K562 (cell line): ENCODE results near the gene PARP9. TPM values are rescaled to one million over a fixed set of nuclear protein-coding genes. Genes with fewer than 3 reads are reported as not detected.

Experiments
- ATAC-seq: fragments of 200-7000 bp; cut with Tn5 transposase; 3 replicates; pipeline ENCODE4 v1.9.1; 2020; ENCODE audit warnings: moderate library complexity
- BruUV-seq: library from RNA; stranded (reverse); fragments of 400-500 nt; replicated peaks from 2 replicates; lab custom pipeline; 2021; lab: Mats Ljungman, UMichigan
- CTCF ChIA-PET: fragments of 300-600 bp; formaldehyde crosslinking; extraction: SDS; loops from one replicate; lab custom pipeline; 2021; ENCODE audit warnings: low intra/inter-chr PET ratio; lab: Yijun Ruan, JAX
- POLR2A ChIA-PET: fragments of 300-600, 350-650 bp; sonication (Branson Sonifier 250); formaldehyde crosslinking; extraction: SDS; loops from one replicate; lab custom pipeline; 2021; ENCODE audit warnings: antibody characterized with exemption, inconsistent platforms; lab: Yijun Ruan, JAX
- DNase-seq, 4 experiments: peaks; one replicate each; pipeline versions ENCODE4 v3.0.0 to v3.0.0-alpha.2; 2011 to 2018; ENCODE audit warnings: low spot score in 3 of 4, mixed read lengths in 3 of 4; ENCODE audit errors: extremely low read depth in 1 of 4
- FAIRE-seq: peaks from 2 replicates; lab custom pipeline; 2011; peaks lifted over from hg19 to GRCh38; lab: Jason Lieb, UNC
- H2AFZ ChIP-seq: 2 replicates; pipeline ENCODE4 v1.6.0; 2011; ENCODE audit warnings: low read depth, low read length, control low read depth, inconsistent platforms
- H3K27ac ChIP-seq: fragments of 200-600 bp; 3 replicates; pipeline ENCODE4 v1.8.0; 2011; ENCODE audit warnings: low read depth, mild to moderate bottlenecking, control low read depth, inconsistent platforms, low read length, moderate library complexity, mixed read lengths; ENCODE audit errors: extremely low read depth
- H3K27me3 ChIP-seq, 2 experiments: fragments of 300-600 bp in 1 of 2; 2 replicates in 1 of 2; 3 replicates in 1 of 2; pipeline versions ENCODE4 v1.6.0 to v1.8.0; 2011; ENCODE audit warnings: inconsistent platforms in 2 of 2, low read length in 2 of 2, mild to moderate bottlenecking in 1 of 2, mixed read lengths in 1 of 2, moderate library complexity in 1 of 2; ENCODE audit not compliant: control insufficient read depth in 2 of 2, insufficient read depth in 2 of 2
- H3K36me3 ChIP-seq: fragments of 300-600 bp; 3 replicates; pipeline ENCODE4 v1.8.0; 2011; ENCODE audit warnings: mild to moderate bottlenecking, low read length, inconsistent platforms; ENCODE audit not compliant: control insufficient read depth, insufficient read depth
- H3K4me1 ChIP-seq, 2 experiments: fragments of 200-600 bp in 1 of 2; replicated peaks in 1 of 2; 2 replicates in 1 of 2; 3 replicates in 1 of 2; pipeline versions ENCODE4 v1.5.1 to v1.8.0; 2011; ENCODE audit warnings: inconsistent platforms in 2 of 2, low read length in 2 of 2, mild to moderate bottlenecking in 1 of 2, mixed read lengths in 1 of 2, moderate library complexity in 1 of 2; ENCODE audit not compliant: control insufficient read depth in 2 of 2, insufficient read depth in 2 of 2
- H3K4me2 ChIP-seq: 2 replicates; pipeline ENCODE4 v1.6.1; 2011; ENCODE audit warnings: low read length, control low read depth, inconsistent platforms, mixed read lengths; ENCODE audit not compliant: insufficient read depth
- H3K4me3 ChIP-seq: fragments of 200-600 bp; sonication (generic), shearing (Covaris generic); 2 replicates; pipeline ENCODE4 v1.5.1; 2016; ENCODE audit warnings: control low read depth, inconsistent platforms
- H3K79me2 ChIP-seq: fragments of 200-600 bp; 3 replicates; pipeline ENCODE4 v1.8.0; 2011; ENCODE audit warnings: low read length, inconsistent platforms; ENCODE audit not compliant: control insufficient read depth, insufficient read depth
- H3K9ac ChIP-seq, 2 experiments: 2 replicates each; pipeline versions ENCODE4 v1.6.0 to v1.6.1; 2011; ENCODE audit warnings: low read depth in 2 of 2, low read length in 2 of 2, control low read depth in 1 of 2, inconsistent platforms in 1 of 2, mild to moderate bottlenecking in 1 of 2, mixed read lengths in 1 of 2; ENCODE audit not compliant: insufficient read depth in 1 of 2
- H3K9me1 ChIP-seq: one replicate; pipeline ENCODE4 v1.6.0; 2011; ENCODE audit warnings: inconsistent platforms, mild to moderate bottlenecking, low read length, moderate library complexity; ENCODE audit not compliant: control insufficient read depth, insufficient read depth
- H3K9me3 ChIP-seq: replicated peaks from 2 replicates; pipeline ENCODE4 v1.5.1; 2011; ENCODE audit warnings: low read depth, low read length, inconsistent platforms; ENCODE audit not compliant: control insufficient read depth, insufficient read depth
- H4K20me1 ChIP-seq: replicated peaks from 2 replicates; pipeline ENCODE4 v1.6.1; 2011; ENCODE audit warnings: low read length, inconsistent platforms, mixed read lengths; ENCODE audit not compliant: control insufficient read depth, insufficient read depth
- CBFA2T3 ChIP-seq: fragments of 450-650 bp; IDR thresholded peaks from 2 replicates; pipeline ENCODE4 v1.6.1; 2017
- CREBBP ChIP-seq: IDR thresholded peaks from one replicate; pipeline ENCODE4 v1.6.1; 2012; ENCODE audit warnings: low read depth, mild to moderate bottlenecking, control low read depth, inconsistent platforms, low read length
- ELK1 ChIP-seq: sonication (generic); formaldehyde crosslinking; IDR thresholded peaks from 2 replicates; pipeline ENCODE4 v1.8.1; 2022; ENCODE audit warnings: missing genetic modification reagents
- FOSL1 ChIP-seq: fragments of 200-800 bp; sonication (Bioruptor generic); conservative IDR thresholded peaks from 2 replicates; pipeline ENCODE4 v1.6.1; 2016; ENCODE audit warnings: missing genetic modification characterization, missing compliant biosample characterization
- HOXB6 ChIP-seq: fragments of 250-450 bp; sonication (Bioruptor Pico); IDR thresholded peaks from 2 replicates; pipeline ENCODE4 v1.5.1; 2022; ENCODE audit warnings: mild to moderate bottlenecking, borderline replicate concordance
- JUND ChIP-seq, 2 experiments: IDR thresholded peaks; 2 replicates in 1 of 2; 3 replicates in 1 of 2; pipeline ENCODE4 v1.6.1; 2011; ENCODE audit warnings: borderline replicate concordance in 2 of 2, low read depth in 2 of 2, low read length in 2 of 2, improper control_type of control experiment in 1 of 2, missing biosample characterization in 1 of 2, missing genetic modification characterization in 1 of 2, missing genetic modification reagents in 1 of 2
- KLF13 ChIP-seq: fragments of 450-650 bp; IDR thresholded peaks from 2 replicates; pipeline ENCODE4 v1.6.1; 2016; ENCODE audit warnings: missing genetic modification characterization, low read depth, mild to moderate bottlenecking, missing compliant biosample characterization, moderate library complexity, borderline replicate concordance
- MED1 ChIP-seq: sonication (generic); formaldehyde crosslinking; IDR thresholded peaks from 2 replicates; pipeline ENCODE4 v1.8.1; 2023; ENCODE audit warnings: missing genetic modification reagents, borderline replicate concordance
- POLR2H ChIP-seq: IDR thresholded peaks from 2 replicates; pipeline ENCODE4 v1.6.1; 2016; ENCODE audit warnings: missing genetic modification characterization, low read depth, mild to moderate bottlenecking, control low read depth, missing compliant biosample characterization, moderate library complexity
- RCOR1 ChIP-seq, 2 experiments: IDR thresholded peaks; 2 replicates each; pipeline ENCODE4 v1.6.1; 2012; ENCODE audit warnings: low read depth in 2 of 2, low read length in 2 of 2, borderline replicate concordance in 1 of 2, improper control_type of control experiment in 1 of 2
- SIX5 ChIP-seq, 2 experiments: IDR thresholded peaks; 2 replicates each; pipeline ENCODE4 v1.6.1; 2011; ENCODE audit warnings: low read length in 2 of 2, borderline replicate concordance in 1 of 2, low read depth in 1 of 2, mild to moderate bottlenecking in 1 of 2, moderate library complexity in 1 of 2; ENCODE audit not compliant: insufficient read depth in 1 of 2
- TAF15 ChIP-seq: fragments of 200-400 bp; formaldehyde crosslinking; IDR thresholded peaks from 2 replicates; pipeline ENCODE4 v1.6.1; 2017; ENCODE audit warnings: mild to moderate bottlenecking, low read depth, low read length, moderate library complexity
- TFAM ChIP-seq: fragments of 250-450 bp; sonication (Bioruptor Pico); conservative IDR thresholded peaks from 2 replicates; pipeline ENCODE4 v1.5.0; 2021; ENCODE audit warnings: mild to moderate bottlenecking, moderate library complexity
- ZNF263 ChIP-seq: sonication (generic); formaldehyde crosslinking; IDR thresholded peaks from 2 replicates; pipeline ENCODE4 v1.8.0; 2022; ENCODE audit warnings: mild to moderate bottlenecking, missing genetic modification reagents, borderline replicate concordance
- ZNF384 ChIP-seq: IDR thresholded peaks from 2 replicates; pipeline ENCODE4 v1.6.1; 2012; ENCODE audit warnings: low read depth, low read length, improper control_type of control experiment
- ZNF699 ChIP-seq: fragments of 250-450 bp; sonication (Bioruptor Pico); IDR thresholded peaks from 2 replicates; pipeline ENCODE4 v1.8.0; 2021; ENCODE audit warnings: mild to moderate bottlenecking, moderate library complexity; ENCODE audit not compliant: insufficient replicate concordance
- WGBS: fragments of 100-300 bp; shearing (Covaris generic); methylation state at CpG from one replicate; pipeline ENCODE4 v1.1.6; 2016; ENCODE audit warnings: low coverage, mixed read lengths; ENCODE audit not compliant: insufficient coverage; ENCODE audit errors: missing lambda C conversion rate; 5-methylcytosine and 5-hydroxymethylcytosine counted together
- in situ Hi-C: fragments of 300-500 bp; cut with MboI; formaldehyde crosslinking; loops from 4 replicates; pipeline ENCODE4 v1.15.0; 2018; ENCODE audit warnings: inconsistent platforms, mixed read lengths
- intact Hi-C: fragments of 100-400 bp; cut with micrococcal nuclease; formaldehyde crosslinking; loops from 2 replicates; pipeline ENCODE4 v1.14.2; 2022
- polyA plus RNA-seq, 8 experiments: library from polyadenylated mRNA; depleted of rRNA in 4 of 8; stranded (reverse) in 5 of 8; unstranded in 3 of 8; fragments of >200 nt; fragmentation: Nextera tagmentation in 2 of 8; fragmentation: Illumina TruSeq in 1 of 8; extraction: Ambion mirVana in 2 of 8; extraction: Trizol in 1 of 8; gene quantifications; 2 replicates each; pipeline versions ENCODE4 v1.2.1 to v1.2.3, GENCODE V29; 2011 to 2014; ENCODE audit warnings: inconsistent platforms in 1 of 8, missing spikeins in 1 of 8
- total RNA-seq, 7 experiments: library from RNA; depleted of rRNA in 6 of 7; stranded (reverse); fragments of >200 nt in 6 of 7; fragmentation: Illumina TruSeq in 2 of 7; extraction: Trizol in 2 of 7; gene quantifications; 2 replicates each; pipeline versions ENCODE4 v1.2.1 to v1.2.3, GENCODE V29; 2011 to 2021; ENCODE audit warnings: low replicate concordance in 1 of 7
- TF ChIP-seq, protein P1 (sequence below), 2 experiments: fragments of 450-650 bp in 1 of 2; sonication (generic) in 1 of 2; formaldehyde crosslinking in 1 of 2; IDR thresholded peaks in 1 of 2; conservative IDR thresholded peaks in 1 of 2; 2 replicates each; pipeline versions ENCODE4 v1.6.1 to v1.8.1; 2016 to 2023; ENCODE audit warnings: mild to moderate bottlenecking in 2 of 2, moderate library complexity in 2 of 2, inconsistent platforms in 1 of 2, missing genetic modification reagents in 1 of 2

PARP9 gene
- total and polyA plus RNA-seq, 9 of the 15 experiments (the other 6 are each of a cell fraction or from before 2014, with no cell fraction given), result 2.1 to 4.8 (median 3.4) TPM

GRCh38 chr3:122535964-122536631, 28.0 kb downstream of the PARP9 start (continued):
- TF ChIP-seq RCOR1 (IDR thresholded peaks at IDR 0.05; ENCODE audit: borderline replicate concordance in 1 of 2, low read depth in 2 of 2, low read length in 2 of 2) (no peak), TFAM (CRISPR knock-in tag) (no peak), POLR2H (tag) (no peak), ZNF699 (CRISPR knock-in tag) (no peak), ZNF263 (CRISPR knock-in tag) (no peak), MED1 (no peak)

- peak; percentile 37 for FAIRE-seq
- in situ Hi-C loops, result no loop called here
- Histone ChIP-seq H3K27ac (no peak overlapping the region), H3K9me1 (no peaks in the 10 kb centered on the region), H3K4me3 (no peak overlapping the region), H3K36me3 (0 out of 3 replicates have a peak, but pooled peaks cover 2% of the 10 kb centered on the region), H3K9me3 (no peaks in the 10 kb centered on the region), H4K20me1 (no peaks in the 10 kb centered on the region), H3K79me2 (no peaks in the 10 kb centered on the region), H3K9ac (no peak overlapping the region)
- ATAC-seq, result peak; percentile 58; the same call in 2 of the 3 replicates
- BruUV-seq, result no TSS peak
- intact Hi-C loops, result no loop called here
- peak; percentile 11 to 27 (median 16) for DNase-seq
- ChIA-PET POLR2A (interaction anchor here (0.8 kb wide), 1 partner anchor 513 kb away, joined by 3 read pairs; no protein-coding TSS in a partner anchor), CTCF (no interaction called here)
- TF ChIP-seq HOXB6 (no peak), JUND (IDR thresholded peaks at IDR 0.05; ENCODE audit: borderline replicate concordance, low read depth, low read length) (peak; percentile 62; the same call in 1 of the 2 replicates), JUND (tag; IDR thresholded peaks at IDR 0.05; ENCODE audit: borderline replicate concordance, low read depth, low read length) (no peak), ELK1 (CRISPR knock-in tag) (no peak), TAF15 (no peak), SIX5 (IDR thresholded peaks at IDR 0.05; ENCODE audit: borderline replicate concordance in 1 of 2, insufficient read depth in 1 of 2, low read depth in 1 of 2, low read length in 2 of 2) (no peak), CBFA2T3 (peak; percentile 20; the same call in 1 of the 2 replicates), CREBBP (no peak), FOSL1 (tag) (peak; percentile 87), KLF13 (tag) (no peak), ZNF384 (no peak)
- TF ChIP-seq, protein P1, sequence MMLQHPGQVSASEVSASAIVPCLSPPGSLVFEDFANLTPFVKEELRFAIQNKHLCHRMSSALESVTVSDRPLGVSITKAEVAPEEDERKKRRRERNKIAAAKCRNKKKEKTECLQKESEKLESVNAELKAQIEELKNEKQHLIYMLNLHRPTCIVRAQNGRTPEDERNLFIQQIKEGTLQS (IDR thresholded peaks at IDR 0.05), result peak; percentile 60
- TF ChIP-seq, protein P1 (CRISPR knock-in tag; conservative IDR thresholded peaks at IDR 0.05), result no peak
- TF ChIP-seq, all 486 proteins: peak for 4
- Histone ChIP-seq H3K4me2 (no peak overlapping the region), H3K4me1 (no peaks in the 10 kb centered on the region), H2AFZ (no peak overlapping the region), H3K27me3 (no peaks in the 10 kb centered on the region)
- 20% methylated on average over 1 of the region's 1 CpG for WGBS
These were observed 30.2 kb downstream of the PARP9 start for GRCh38 chr3:122533931-122534334.
